GM21447 (cell line): ENCODE results near the gene OR10K2.
"Not testable (repeated sequence)": the region's sequence is repeated elsewhere in the genome, so short reads cannot be mapped to it uniquely, and the experiment has no call there.

Experiments
- ATAC-seq: cut with Tn5 transposase; IDR thresholded peaks from one replicate; pipeline ENCODE4 v1.9.1; 2021; ENCODE audit not compliant: unreplicated experiment

OR10K2 gene

GRCh38 chr1:158426137-158426536 is at the start of gene OR10K2:
OR10K2 (minus strand) TSS chr1:158426237; CDS start chr1:158420866, 5,371 bp downstream.
- no peak for ATAC-seq

- ATAC-seq, result no peak
Observed at GRCh38 chr1:158471920-158472319, 45.9 kb upstream of the OR10K2 start, which contains the start of gene OR10R2. OR10R2 (plus strand) TSS chr1:158472220; CDS start chr1:158472326, 106 bp downstream.

- ATAC-seq, result no peak
Observed at GRCh38 chr1:158461534-158461933, 35.5 kb upstream of the OR10K2 start, which contains the start of gene OR10K1. OR10K1 (plus strand) TSS chr1:158461834; CDS start chr1:158465562, 3,728 bp downstream.

- no peak for ATAC-seq
Observed at GRCh38 chr1:158458263-158458662, 32.2 kb upstream of the OR10K2 start.

- no peak for ATAC-seq
Observed at GRCh38 chr1:158457246-158457645, 31.2 kb upstream of the OR10K2 start.

- no peak for ATAC-seq
Observed at GRCh38 chr1:158454537-158454936, 28.5 kb upstream of the OR10K2 start.

GRCh38 chr1:158445376-158445775 is 19.3 kb upstream of the OR10K2 start:
- ATAC-seq, result no peak

- ATAC-seq, result no peak
Observed at GRCh38 chr1:158434741-158435140, 8.7 kb upstream of the OR10K2 start.

- not testable (repeated sequence) for ATAC-seq
Observed at GRCh38 chr1:158430163-158430562, 4.1 kb upstream of the OR10K2 start.

- no peak for ATAC-seq
Observed at GRCh38 chr1:158425027-158425426, 1.0 kb downstream of the OR10K2 start.

- ATAC-seq, result no peak
Observed at GRCh38 chr1:158422212-158422611, 3.8 kb downstream of the OR10K2 start.

GRCh38 chr1:158417586-158417985 is 8.5 kb downstream of the OR10K2 start:
- ATAC-seq, result no peak

- no peak for ATAC-seq
Observed at GRCh38 chr1:158414651-158415345, 11.2 kb downstream of the OR10K2 start.

GRCh38 chr1:158407092-158407491 is 18.9 kb downstream of the OR10K2 start:
- no peak for ATAC-seq

- no peak for ATAC-seq
Observed at GRCh38 chr1:158400871-158401270, 25.2 kb downstream of the OR10K2 start.

GRCh38 chr1:158398818-158399514 is 27.1 kb downstream of the OR10K2 start, which contains the start of gene OR10T2:
OR10T2 (minus strand) TSS chr1:158399466; CDS start chr1:158399466, 0 bp downstream.
- ATAC-seq, result no peak

GRCh38 chr1:158396646-158397045 is 29.4 kb downstream of the OR10K2 start:
- ATAC-seq, result no peak

- ATAC-seq, result no peak
Observed at GRCh38 chr1:158393476-158393875, 32.6 kb downstream of the OR10K2 start.

- no peak for ATAC-seq
Observed at GRCh38 chr1:158391099-158391498, 34.9 kb downstream of the OR10K2 start.

GRCh38 chr1:158390331-158390730 is 35.7 kb downstream of the OR10K2 start:
- ATAC-seq, result no peak

GRCh38 chr1:158374860-158375259 is 51.2 kb downstream of the OR10K2 start:
- ATAC-seq, result no peak

GRCh38 chr1:158374101-158374500 is 51.9 kb downstream of the OR10K2 start:
- ATAC-seq, result not testable (repeated sequence)
